Prostate gland (tissue), 2 donors: Measurements from ENCODE around the gene USP32. TPM values are rescaled to one million over a fixed set of nuclear protein-coding genes. Genes with fewer than 3 reads are reported as not detected.

Experiments
- DNase-seq: peaks from one replicate; pipeline ENCODE4 v3.0.0-alpha.2; 2019; ENCODE audit warnings: low spot score
- H3K27ac ChIP-seq, 2 donors: fragments of 200-600 bp; sonication (generic); 2 replicates each; pipeline ENCODE4 v1.5.1; 2017 to 2019
- H3K27me3 ChIP-seq: fragments of 200-600 bp; sonication (generic); replicated peaks from 2 replicates; pipeline ENCODE4 v1.5.1; 2019; ENCODE audit not compliant: insufficient read depth
- H3K36me3 ChIP-seq, 2 donors: fragments of 200-600 bp; sonication (generic); 1 replicate in 1 of 2; 2 replicates in 1 of 2; pipeline versions ENCODE4 v1.5.1 to v1.8.1; 2017 to 2019
- H3K4me1 ChIP-seq: fragments of 200-600 bp; sonication (generic); replicated peaks from 2 replicates; pipeline ENCODE4 v1.5.1; 2019
- H3K4me3 ChIP-seq, 2 donors: fragments of 200-600 bp; sonication (generic); 2 replicates each; pipeline ENCODE4 v1.5.1; 2017 to 2019
- H3K9me3 ChIP-seq: fragments of 200-600 bp; sonication (generic); 2 replicates; pipeline ENCODE4 v1.5.1; 2017
- CTCF ChIP-seq, 4 experiments: fragments of 200-600 bp in 2 of 4; fragments of 450-650 bp in 2 of 4; sonication (generic) in 2 of 4; IDR thresholded peaks; 1 replicate in 3 of 4; 2 replicates in 1 of 4; pipeline ENCODE4 v1.5.1; 2016 to 2019; ENCODE audit warnings: antibody characterized with exemption in 4 of 4, mild to moderate bottlenecking in 2 of 4, moderate library complexity in 2 of 4
- POLR2A ChIP-seq: fragments of 450-650 bp; IDR thresholded peaks from one replicate; pipeline ENCODE4 v1.6.1; 2016; ENCODE audit warnings: antibody characterized with exemption, mild to moderate bottlenecking
- POLR2AphosphoS5 ChIP-seq: sonication (generic); formaldehyde crosslinking; IDR thresholded peaks from one replicate; pipeline ENCODE4 v1.6.1; 2017; ENCODE audit warnings: antibody characterized with exemption
- WGBS: methylation state at CpG from one replicate; pipeline ENCODE4 v1.1.5; 2018; 5-methylcytosine and 5-hydroxymethylcytosine counted together
- intact Hi-C: fragments of 100-400 bp; cut with DNase I; formaldehyde crosslinking; loops from one replicate; pipeline ENCODE4 v1.14.2; 2022
- total RNA-seq, 2 donors: library from RNA; depleted of rRNA; stranded (reverse); fragments of >200 nt; gene quantifications; one replicate each; pipeline ENCODE4 v1.1.0, GENCODE V29; 2016

The USP32 gene
- total RNA-seq, 2 donors from 2014 or later: 21.8 to 59.3 TPM

- 98% methylated on average over 1 of the region's 1 CpG for WGBS
- Histone ChIP-seq H3K36me3 (no peaks in the 10 kb centered on the region), H3K27me3 (no peaks in the 10 kb centered on the region), H3K4me3 (no peak overlapping the region), H3K4me1 (no peaks in the 10 kb centered on the region), H3K27ac (no peak overlapping the region), H3K9me3 (no peaks in the 10 kb centered on the region)
- TF ChIP-seq POLR2A: no peak
- DNase-seq: no peak
- intact Hi-C loops: no loop called here
These were observed 99.2 kb downstream of the USP32 start for GRCh38 chr17:60292697-60293096.

GRCh38 chr17:60284709-60285108 lies 107.2 kb downstream of the USP32 start:
- Histone ChIP-seq H3K27ac (no peak overlapping the region), H3K36me3 (no peaks in the 10 kb centered on the region), H3K9me3 (no peaks in the 10 kb centered on the region), H3K4me3 (no peak overlapping the region), H3K4me1 (no peaks in the 10 kb centered on the region), H3K27me3 (no peaks in the 10 kb centered on the region)
- no peak for DNase-seq
- 95% methylated on average over 1 of the region's 1 CpG for WGBS
- TF ChIP-seq CTCF (IDR thresholded peaks at IDR 0.05) (no peak), POLR2A (no peak), POLR2AphosphoS5 (no peak)
- intact Hi-C loops: no loop called here

GRCh38 chr17:60283816-60284215 lies 108.1 kb downstream of the USP32 start:
- 95% methylated on average over 3 of the region's 3 CpGs for WGBS
- no peaks in the 10 kb centered on the region for H3K9me3 ChIP-seq
- no peaks in the 10 kb centered on the region for H3K27me3 ChIP-seq
- H3K4me1 ChIP-seq: no peaks in the 10 kb centered on the region
- intact Hi-C loops: no loop called here
- no peaks in the 10 kb centered on the region for H3K36me3 ChIP-seq
- no peak overlapping the region for H3K27ac ChIP-seq
- TF ChIP-seq POLR2A (no peak), POLR2AphosphoS5 (no peak), CTCF (IDR thresholded peaks at IDR 0.05) (no peak)
- DNase-seq: no peak
- H3K4me3 ChIP-seq: no peak overlapping the region

- H3K4me3 ChIP-seq: no peak overlapping the region
- no peak overlapping the region for H3K27ac ChIP-seq
- H3K9me3 ChIP-seq: no peaks in the 10 kb centered on the region
- intact Hi-C loops: no loop called here
- no peaks in the 10 kb centered on the region for H3K27me3 ChIP-seq
- TF ChIP-seq POLR2A: no peak
- no peak for TF ChIP-seq POLR2AphosphoS5
- no peaks in the 10 kb centered on the region for H3K4me1 ChIP-seq
- no peaks in the 10 kb centered on the region for H3K36me3 ChIP-seq
- no peak for DNase-seq
These were observed 111.3 kb downstream of the USP32 start for GRCh38 chr17:60280673-60281072.

GRCh38 chr17:60278237-60278636 lies 113.7 kb downstream of the USP32 start:
- H3K27me3 ChIP-seq: no peaks in the 10 kb centered on the region
- H3K4me1 ChIP-seq: no peaks in the 10 kb centered on the region
- no peaks in the 10 kb centered on the region for H3K36me3 ChIP-seq
- TF ChIP-seq POLR2A (no peak), POLR2AphosphoS5 (no peak), CTCF (IDR thresholded peaks at IDR 0.05) (no peak)
- DNase-seq: no peak
- intact Hi-C loops: no loop called here
- no peak overlapping the region for H3K27ac ChIP-seq
- H3K4me3 ChIP-seq: no peak overlapping the region
- no peaks in the 10 kb centered on the region for H3K9me3 ChIP-seq
- 92% methylated on average over 2 of the region's 2 CpGs for WGBS

- H3K4me1 ChIP-seq: no peaks in the 10 kb centered on the region
- H3K27ac ChIP-seq: no peak overlapping the region
- WGBS: 88% methylated on average over 1 of the region's 1 CpG
- intact Hi-C loops: no loop called here
- H3K4me3 ChIP-seq: no peak overlapping the region
- H3K36me3 ChIP-seq: no peaks in the 10 kb centered on the region
- DNase-seq: no peak
- no peaks in the 10 kb centered on the region for H3K9me3 ChIP-seq
- TF ChIP-seq POLR2A: no peak
- no peak for TF ChIP-seq POLR2AphosphoS5
- no peak for TF ChIP-seq CTCF (IDR thresholded peaks at IDR 0.05)
- no peaks in the 10 kb centered on the region for H3K27me3 ChIP-seq
These were observed 114.7 kb downstream of the USP32 start for GRCh38 chr17:60277258-60277657.
